ENCODE results near the gene PNPLA1.

DNA sequence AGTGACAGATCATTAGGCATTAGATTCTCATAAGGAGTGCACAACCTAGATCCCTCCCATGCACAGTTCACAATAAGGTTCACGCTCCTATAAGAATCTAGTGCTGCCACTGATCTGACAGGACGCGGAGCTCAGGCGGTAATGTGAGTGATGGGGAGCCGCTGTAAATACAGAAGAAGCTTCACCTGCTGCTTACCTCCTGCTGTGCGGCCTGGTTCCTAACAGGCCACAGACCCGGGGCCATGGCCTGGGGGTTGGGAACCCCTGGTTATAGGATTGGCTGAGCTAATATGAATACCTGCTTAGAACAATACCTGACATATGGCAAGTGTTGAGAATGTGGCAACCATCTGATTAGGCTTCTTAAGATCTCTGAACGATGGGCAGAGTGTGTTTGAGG is 2.4 kb downstream of the PNPLA1 start:
- TF ChIP-seq, protein P1, sequence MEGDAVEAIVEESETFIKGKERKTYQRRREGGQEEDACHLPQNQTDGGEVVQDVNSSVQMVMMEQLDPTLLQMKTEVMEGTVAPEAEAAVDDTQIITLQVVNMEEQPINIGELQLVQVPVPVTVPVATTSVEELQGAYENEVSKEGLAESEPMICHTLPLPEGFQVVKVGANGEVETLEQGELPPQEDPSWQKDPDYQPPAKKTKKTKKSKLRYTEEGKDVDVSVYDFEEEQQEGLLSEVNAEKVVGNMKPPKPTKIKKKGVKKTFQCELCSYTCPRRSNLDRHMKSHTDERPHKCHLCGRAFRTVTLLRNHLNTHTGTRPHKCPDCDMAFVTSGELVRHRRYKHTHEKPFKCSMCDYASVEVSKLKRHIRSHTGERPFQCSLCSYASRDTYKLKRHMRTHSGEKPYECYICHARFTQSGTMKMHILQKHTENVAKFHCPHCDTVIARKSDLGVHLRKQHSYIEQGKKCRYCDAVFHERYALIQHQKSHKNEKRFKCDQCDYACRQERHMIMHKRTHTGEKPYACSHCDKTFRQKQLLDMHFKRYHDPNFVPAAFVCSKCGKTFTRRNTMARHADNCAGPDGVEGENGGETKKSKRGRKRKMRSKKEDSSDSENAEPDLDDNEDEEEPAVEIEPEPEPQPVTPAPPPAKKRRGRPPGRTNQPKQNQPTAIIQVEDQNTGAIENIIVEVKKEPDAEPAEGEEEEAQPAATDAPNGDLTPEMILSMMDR (IDR thresholded peaks at IDR 0.05; ENCODE audit: low read length): no peak
- TF ChIP-seq EZH2 (IDR thresholded peaks at IDR 0.05; ENCODE audit: borderline replicate concordance, low read length): no peak

Data from OCI-LY1 (cell line).